SK-N-SH (cell line): Measurements from ENCODE around the gene MCM9. TPM values are rescaled to one million over a fixed set of nuclear protein-coding genes. Genes with fewer than 3 reads are reported as not detected.

Experiments
- CTCF ChIA-PET: fragments of 300-600, 350-600 bp; formaldehyde crosslinking; extraction: SDS; loops from one replicate; lab custom pipeline; 2021; lab: Yijun Ruan, JAX
- POLR2A ChIA-PET: fragments of 350-600 bp; sonication (Branson Sonifier 250); formaldehyde crosslinking; extraction: SDS; loops from one replicate; lab custom pipeline; 2020; ENCODE audit warnings: antibody characterized with exemption, inconsistent platforms; lab: Yijun Ruan, JAX
- DNase-seq: peaks from one replicate; pipeline ENCODE4 v3.0.0; 2012
- H2AFZ ChIP-seq: fragments of 200-600 bp; sonication (generic); 2 replicates; pipeline ENCODE4 v1.8.1; 2016; ENCODE audit warnings: antibody characterized with exemption, mild to moderate bottlenecking, low read depth
- H3F3A ChIP-seq: fragments of 200-600 bp; sonication (generic); replicated peaks from 2 replicates; pipeline ENCODE3; 2016; ENCODE audit warnings: antibody characterized with exemption, mild to moderate bottlenecking; ENCODE audit not compliant: insufficient read depth
- H3K27ac ChIP-seq, 2 experiments: fragments of 200-500 bp in 1 of 2; fragments of 200-600 bp in 1 of 2; sonication (Bioruptor generic) in 1 of 2; sonication (generic), shearing (Covaris generic) in 1 of 2; 2 replicates each; pipeline versions ENCODE4 v1.5.1 to v1.6.1; 2014 to 2016; ENCODE audit warnings: low read depth in 2 of 2, inconsistent platforms in 1 of 2, low read length in 1 of 2, mild to moderate bottlenecking in 1 of 2, mixed read lengths in 1 of 2
- H3K27me3 ChIP-seq: fragments of 200-600 bp; sonication (generic), shearing (Covaris generic); 2 replicates; pipeline ENCODE4 v1.6.1; 2016; ENCODE audit warnings: mixed run types; ENCODE audit not compliant: insufficient read depth
- H3K36me3 ChIP-seq, 2 experiments: fragments of 200-500 bp in 1 of 2; fragments of 200-600 bp in 1 of 2; sonication (Bioruptor generic) in 1 of 2; sonication (generic) in 1 of 2; replicated peaks in 1 of 2; 2 replicates each; pipeline versions ENCODE3 to v1.5.1; 2014 to 2016; ENCODE audit warnings: low read length in 1 of 2, mild to moderate bottlenecking in 1 of 2; ENCODE audit not compliant: insufficient read depth in 2 of 2, control insufficient read depth in 1 of 2
- H3K4me1 ChIP-seq, 2 experiments: fragments of 200-500 bp in 1 of 2; fragments of 200-600 bp in 1 of 2; sonication (Bioruptor generic) in 1 of 2; sonication (generic), shearing (Covaris generic) in 1 of 2; 2 replicates each; pipeline versions ENCODE4 v1.5.1 to v1.6.1; 2014 to 2016; ENCODE audit warnings: low read depth in 1 of 2, low read length in 1 of 2, mixed run types in 1 of 2; ENCODE audit not compliant: insufficient read depth in 2 of 2, control insufficient read depth in 1 of 2
- H3K4me2 ChIP-seq: fragments of 200-600 bp; sonication (generic), shearing (Covaris generic); 2 replicates; pipeline ENCODE4 v1.6.1; 2017; ENCODE audit warnings: mixed run types
- H3K4me3 ChIP-seq, 2 experiments: fragments of 200-500 bp in 1 of 2; fragments of 200-600 bp in 1 of 2; sonication (Bioruptor generic) in 1 of 2; sonication (generic), shearing (Covaris generic) in 1 of 2; 2 replicates each; pipeline versions ENCODE4 v1.5.1 to v1.8.1; 2014 to 2016; ENCODE audit warnings: low read depth in 2 of 2, inconsistent platforms in 1 of 2, low read length in 1 of 2, mild to moderate bottlenecking in 1 of 2, mixed read lengths in 1 of 2, moderate library complexity in 1 of 2
- H3K79me2 ChIP-seq: fragments of 200-600 bp; sonication (generic); 2 replicates; pipeline ENCODE4 v1.8.1; 2017; ENCODE audit warnings: mild to moderate bottlenecking; ENCODE audit not compliant: insufficient read depth
- H3K9ac ChIP-seq: fragments of 200-600 bp; sonication (generic); 2 replicates; pipeline ENCODE4 v1.6.1; 2017; ENCODE audit warnings: mixed run types
- H3K9me2 ChIP-seq: fragments of 200-600 bp; sonication (generic); 2 replicates; pipeline ENCODE4 v1.6.1; 2017; ENCODE audit warnings: mixed run types
- H3K9me3 ChIP-seq: fragments of 200-600 bp; sonication (generic); 2 replicates; pipeline ENCODE4 v1.6.1; 2017; ENCODE audit warnings: mixed run types, mild to moderate bottlenecking, moderate library complexity
- H4K20me1 ChIP-seq: fragments of 200-600 bp; sonication (generic); 2 replicates; pipeline ENCODE4 v1.6.1; 2017; ENCODE audit warnings: mild to moderate bottlenecking, mixed run types; ENCODE audit not compliant: insufficient read depth
- CHD2 ChIP-seq: fragments of 150-350 bp; IDR thresholded peaks from 2 replicates; pipeline ENCODE4 v1.6.1; 2018; ENCODE audit warnings: low read length; ENCODE audit not compliant: partially characterized antibody
- EP300 ChIP-seq, 2 experiments: IDR thresholded peaks; 2 replicates each; pipeline versions ENCODE4 v1.4.0 to v1.6.1; 2012; ENCODE audit warnings: borderline replicate concordance in 1 of 2, low read depth in 1 of 2, low read length in 1 of 2
- EZH2phosphoT487 ChIP-seq: fragments of 200-600 bp; sonication (generic); IDR thresholded peaks from 2 replicates; pipeline ENCODE4 v1.6.1; 2017; ENCODE audit warnings: low read depth, mixed run types, mild to moderate bottlenecking, antibody characterized with exemption, moderate library complexity, borderline replicate concordance
- JUND ChIP-seq: IDR thresholded peaks from 2 replicates; pipeline ENCODE4 v1.4.0; 2012
- MEF2A ChIP-seq: IDR thresholded peaks from 2 replicates; pipeline ENCODE4 v1.4.0; 2012; ENCODE audit warnings: low read depth, borderline replicate concordance
- RAD21 ChIP-seq: IDR thresholded peaks from 2 replicates; pipeline ENCODE4 v1.6.1; 2012; ENCODE audit warnings: mild to moderate bottlenecking, low read length
- RCOR1 ChIP-seq: fragments of 150-350 bp; IDR thresholded peaks from 2 replicates; pipeline ENCODE4 v1.6.1; 2017; ENCODE audit warnings: antibody characterized with exemption, low read length
- TAF1 ChIP-seq: IDR thresholded peaks from 2 replicates; pipeline ENCODE4 v1.6.1; 2012; ENCODE audit warnings: low read depth, mild to moderate bottlenecking, low read length, moderate library complexity, borderline replicate concordance
- TCF12 ChIP-seq: IDR thresholded peaks from 2 replicates; pipeline ENCODE4 v1.4.0; 2012
- TEAD4 ChIP-seq: IDR thresholded peaks from 2 replicates; pipeline ENCODE4 v1.4.0; 2012; ENCODE audit warnings: mild to moderate bottlenecking, borderline replicate concordance; ENCODE audit not compliant: insufficient read depth
- USF2 ChIP-seq: fragments of 150-350 bp; IDR thresholded peaks from 2 replicates; pipeline ENCODE4 v1.6.1; 2017; ENCODE audit warnings: antibody characterized with exemption, low read length, low read depth, borderline replicate concordance
- YY1 ChIP-seq: IDR thresholded peaks from 2 replicates; pipeline ENCODE4 v1.4.0; 2012; ENCODE audit warnings: low read depth, mild to moderate bottlenecking
- WGBS: methylation state at CpG from one replicate; pipeline ENCODE4 v1.1.6; 2017; ENCODE audit warnings: low lambda C conversion rate; 5-methylcytosine and 5-hydroxymethylcytosine counted together
- polyA plus RNA-seq, 3 experiments: library from polyadenylated mRNA; depleted of rRNA; stranded (reverse); fragments of >200 nt; gene quantifications; 2 replicates each; pipeline ENCODE4 v1.2.3, GENCODE V29; 2012
- TF ChIP-seq, protein P1 (sequence below): IDR thresholded peaks from 2 replicates; pipeline ENCODE4 v1.4.0; 2012; ENCODE audit warnings: low read depth, borderline replicate concordance
- TF ChIP-seq, protein P2 (sequence below): IDR thresholded peaks from 2 replicates; pipeline ENCODE4 v1.6.1; 2012; ENCODE audit warnings: mild to moderate bottlenecking, low read depth, low read length, moderate library complexity

MCM9 gene
- polyA plus RNA-seq, 1 of the 3 experiments (the other 2 are of a cell fraction): 1.7 TPM

DNA sequence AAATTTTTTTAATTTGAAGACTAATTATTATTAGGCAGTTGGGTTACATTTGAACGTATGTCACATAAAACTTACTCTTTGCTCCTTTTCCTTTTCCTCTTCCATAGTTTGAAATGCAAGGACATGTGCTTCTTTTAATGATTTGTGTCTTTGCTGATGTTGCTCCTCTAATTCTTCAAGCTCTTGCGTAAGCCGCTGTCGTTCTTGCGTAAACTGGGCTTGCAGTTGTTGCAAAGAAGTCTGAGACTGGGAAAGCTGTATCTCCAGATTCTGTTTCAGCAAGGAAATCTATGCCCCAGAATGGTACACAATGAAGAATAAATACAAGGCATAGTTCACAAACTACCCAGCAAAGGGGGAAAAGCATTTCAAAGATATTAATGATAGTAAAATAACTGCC is 45.1 kb upstream of the MCM9 start:
- no peak overlapping the region for H3K4me2 ChIP-seq
- no peak for DNase-seq
- POLR2A ChIA-PET: no interaction called here
- no peaks in the 10 kb centered on the region for H3F3A ChIP-seq
- TF ChIP-seq TCF12 (no peak), USF2 (no peak), YY1 (no peak), TEAD4 (no peak), RCOR1 (no peak)
- TF ChIP-seq, protein P1, sequence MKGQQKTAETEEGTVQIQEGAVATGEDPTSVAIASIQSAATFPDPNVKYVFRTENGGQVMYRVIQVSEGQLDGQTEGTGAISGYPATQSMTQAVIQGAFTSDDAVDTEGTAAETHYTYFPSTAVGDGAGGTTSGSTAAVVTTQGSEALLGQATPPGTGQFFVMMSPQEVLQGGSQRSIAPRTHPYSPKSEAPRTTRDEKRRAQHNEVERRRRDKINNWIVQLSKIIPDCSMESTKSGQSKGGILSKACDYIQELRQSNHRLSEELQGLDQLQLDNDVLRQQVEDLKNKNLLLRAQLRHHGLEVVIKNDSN: no peak
- no peaks in the 10 kb centered on the region for H3K9me3 ChIP-seq
- H3K79me2 ChIP-seq: no peaks in the 10 kb centered on the region
- WGBS: 93% methylated on average over 5 of the region's 5 CpGs
- H3K27me3 ChIP-seq: no peaks in the 10 kb centered on the region
- H3K4me3 ChIP-seq: no peak overlapping the region
- peaks cover 0 to 4% of the 10 kb centered on the region in 2 experiments for H3K36me3 ChIP-seq
- H2AFZ ChIP-seq: no peak overlapping the region
- H3K27ac ChIP-seq: no peak overlapping the region
- H4K20me1 ChIP-seq: no peaks in the 10 kb centered on the region
- H3K9me2 ChIP-seq: no peaks in the 10 kb centered on the region
- no peaks in the 10 kb centered on the region for H3K4me1 ChIP-seq
- CTCF ChIA-PET: interaction anchor here (0.5 kb wide), 1 partner anchor 317 kb away, joined by 3 read pairs; no protein-coding TSS in a partner anchor
- no peak overlapping the region for H3K9ac ChIP-seq

DNA sequence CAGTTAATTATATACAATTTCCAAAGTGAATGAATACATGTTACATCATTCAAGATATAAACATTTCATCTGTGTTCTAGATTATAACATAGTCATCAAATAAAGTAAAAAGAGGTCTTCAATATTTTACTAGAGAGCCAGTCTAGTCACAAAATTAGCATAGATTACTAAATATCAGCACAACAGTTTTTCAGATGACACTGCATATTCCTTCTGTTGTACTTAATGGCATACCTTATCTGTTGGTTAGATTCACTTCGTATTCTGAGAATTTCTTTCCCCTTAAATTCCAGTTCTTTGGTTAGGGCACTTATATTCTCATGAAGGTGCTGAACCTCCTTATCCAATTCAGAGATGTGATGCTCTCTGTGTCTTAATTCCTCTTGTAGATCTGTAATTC is 39.8 kb upstream of the MCM9 start:
- Histone ChIP-seq H3K9me3 (no peaks in the 10 kb centered on the region), H3K9me2 (no peaks in the 10 kb centered on the region), H3K4me2 (no peak overlapping the region), H4K20me1 (no peaks in the 10 kb centered on the region), H3K27me3 (no peaks in the 10 kb centered on the region), H3K9ac (no peak overlapping the region), H3F3A (no peaks in the 10 kb centered on the region), H2AFZ (no peak overlapping the region), H3K79me2 (no peaks in the 10 kb centered on the region), H3K4me1 (no peaks in the 10 kb centered on the region), H3K4me3 (no peak overlapping the region), H3K36me3 (peaks cover 0 to 4% of the 10 kb centered on the region in 2 experiments), H3K27ac (no peak overlapping the region)
- POLR2A ChIA-PET: no interaction called here
- whole genome bisulfite sequencing: 79% methylated on average over 1 of the region's 1 CpG
- no peak for DNase-seq
- CTCF ChIA-PET: interaction anchor here (1.1 kb wide), 1 partner anchor 135 kb away, joined by 4 read pairs; no protein-coding TSS in a partner anchor
- TF ChIP-seq RAD21 (no peak), TCF12 (no peak), TAF1 (no peak), EP300 (IDR thresholded peaks at IDR 0.05; ENCODE audit: borderline replicate concordance in 1 of 2, low read depth in 1 of 2, low read length in 1 of 2) (no peak), CHD2 (no peak), EZH2phosphoT487 (no peak), MEF2A (no peak), USF2 (no peak), JUND (no peak)
- TF ChIP-seq, protein P2, sequence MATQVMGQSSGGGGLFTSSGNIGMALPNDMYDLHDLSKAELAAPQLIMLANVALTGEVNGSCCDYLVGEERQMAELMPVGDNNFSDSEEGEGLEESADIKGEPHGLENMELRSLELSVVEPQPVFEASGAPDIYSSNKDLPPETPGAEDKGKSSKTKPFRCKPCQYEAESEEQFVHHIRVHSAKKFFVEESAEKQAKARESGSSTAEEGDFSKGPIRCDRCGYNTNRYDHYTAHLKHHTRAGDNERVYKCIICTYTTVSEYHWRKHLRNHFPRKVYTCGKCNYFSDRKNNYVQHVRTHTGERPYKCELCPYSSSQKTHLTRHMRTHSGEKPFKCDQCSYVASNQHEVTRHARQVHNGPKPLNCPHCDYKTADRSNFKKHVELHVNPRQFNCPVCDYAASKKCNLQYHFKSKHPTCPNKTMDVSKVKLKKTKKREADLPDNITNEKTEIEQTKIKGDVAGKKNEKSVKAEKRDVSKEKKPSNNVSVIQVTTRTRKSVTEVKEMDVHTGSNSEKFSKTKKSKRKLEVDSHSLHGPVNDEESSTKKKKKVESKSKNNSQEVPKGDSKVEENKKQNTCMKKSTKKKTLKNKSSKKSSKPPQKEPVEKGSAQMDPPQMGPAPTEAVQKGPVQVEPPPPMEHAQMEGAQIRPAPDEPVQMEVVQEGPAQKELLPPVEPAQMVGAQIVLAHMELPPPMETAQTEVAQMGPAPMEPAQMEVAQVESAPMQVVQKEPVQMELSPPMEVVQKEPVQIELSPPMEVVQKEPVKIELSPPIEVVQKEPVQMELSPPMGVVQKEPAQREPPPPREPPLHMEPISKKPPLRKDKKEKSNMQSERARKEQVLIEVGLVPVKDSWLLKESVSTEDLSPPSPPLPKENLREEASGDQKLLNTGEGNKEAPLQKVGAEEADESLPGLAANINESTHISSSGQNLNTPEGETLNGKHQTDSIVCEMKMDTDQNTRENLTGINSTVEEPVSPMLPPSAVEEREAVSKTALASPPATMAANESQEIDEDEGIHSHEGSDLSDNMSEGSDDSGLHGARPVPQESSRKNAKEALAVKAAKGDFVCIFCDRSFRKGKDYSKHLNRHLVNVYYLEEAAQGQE: no peak
